OCI-LY7 (cell line): ENCODE results near the gene NAALADL2.

Source experiments
- CTCF ChIP-seq: fragments of 200-600 bp; sonication (generic); conservative IDR thresholded peaks from 2 replicates; pipeline ENCODE4 v1.5.1; 2014; ENCODE audit warnings: mild to moderate bottlenecking, antibody characterized with exemption, low read length, moderate library complexity, mixed read lengths
- EZH2phosphoT487 ChIP-seq: fragments of 200-600 bp; sonication (generic); IDR thresholded peaks from 2 replicates; pipeline ENCODE4 v1.6.1; 2018; ENCODE audit warnings: low read depth, borderline replicate concordance, mild to moderate bottlenecking, mixed run types, antibody characterized with exemption, low read length, moderate library complexity, mixed read lengths

- TF ChIP-seq CTCF (no peak), EZH2phosphoT487 (no peak)
These were observed 92.4 kb downstream of the NAALADL2 start for GRCh38 chr3:174951498-174952005.
